Sigmoid colon (tissue), 4 donors: ENCODE results near the gene SKI.

Source experiments
- EP300 ChIP-seq, 4 donors: sonication (generic); formaldehyde crosslinking; IDR thresholded peaks; one replicate each; pipeline ENCODE4 v1.6.1; 2017; ENCODE audit warnings: antibody characterized with exemption in 4 of 4
- POLR2A ChIP-seq, 2 donors: fragments of 450-650 bp; IDR thresholded peaks; one replicate each; pipeline ENCODE4 v1.6.1; 2016; ENCODE audit warnings: antibody characterized with exemption in 2 of 2, mild to moderate bottlenecking in 2 of 2, moderate library complexity in 2 of 2
- POLR2AphosphoS5 ChIP-seq, 4 donors: sonication (generic); formaldehyde crosslinking; IDR thresholded peaks; one replicate each; pipeline ENCODE4 v1.6.1; 2017; ENCODE audit warnings: antibody characterized with exemption in 4 of 4
- TF ChIP-seq, protein P1 (sequence below), 4 experiments: fragments of 450-650 bp in 3 of 4; fragments of 200-600 bp in 1 of 4; IDR thresholded peaks; one replicate each; pipeline ENCODE4 v1.5.1; 2016 to 2019; ENCODE audit warnings: antibody characterized with exemption in 4 of 4, mild to moderate bottlenecking in 3 of 4, moderate library complexity in 2 of 4

DNA sequence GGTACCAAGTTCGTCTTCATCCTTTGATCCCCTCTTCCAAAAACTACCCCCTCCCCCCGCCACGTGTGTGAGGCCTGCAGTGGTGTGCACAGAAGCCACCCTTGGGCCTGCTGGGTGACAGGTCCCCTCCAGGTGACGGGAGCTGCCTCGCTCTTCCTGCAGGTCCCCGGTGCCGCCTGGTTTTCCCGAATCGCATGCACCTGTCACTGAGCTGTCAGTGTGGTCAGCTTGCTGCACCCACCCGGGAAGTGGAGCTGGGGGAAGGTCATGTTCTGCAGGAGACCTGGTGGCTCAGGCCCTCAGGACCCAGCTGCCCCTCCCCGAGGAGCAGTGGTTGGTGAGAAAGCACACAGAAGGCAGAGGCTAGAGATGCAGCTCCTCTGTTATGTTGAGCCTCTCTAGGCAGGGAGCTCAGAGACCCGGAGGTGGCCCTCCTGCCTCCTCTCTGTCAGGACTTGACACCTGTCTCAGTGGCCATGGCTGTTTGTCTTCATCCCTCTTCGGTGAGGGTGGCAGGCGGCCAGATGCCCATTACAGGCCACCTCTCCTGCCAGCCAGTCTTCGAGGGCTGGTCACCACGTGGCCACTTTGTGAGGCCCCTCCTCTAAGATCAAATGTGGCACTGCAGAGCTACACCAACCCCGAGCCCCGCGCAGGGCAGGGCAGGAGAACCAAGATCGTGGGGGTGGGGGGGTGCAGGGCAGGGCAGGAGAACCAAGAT lies 60.9 kb downstream of the SKI start:
- TF ChIP-seq POLR2A (IDR thresholded peaks at IDR 0.05) (no peak), EP300 (IDR thresholded peaks at IDR 0.05) (no peak), POLR2AphosphoS5 (IDR thresholded peaks at IDR 0.05) (no peak)
- TF ChIP-seq, protein P1, sequence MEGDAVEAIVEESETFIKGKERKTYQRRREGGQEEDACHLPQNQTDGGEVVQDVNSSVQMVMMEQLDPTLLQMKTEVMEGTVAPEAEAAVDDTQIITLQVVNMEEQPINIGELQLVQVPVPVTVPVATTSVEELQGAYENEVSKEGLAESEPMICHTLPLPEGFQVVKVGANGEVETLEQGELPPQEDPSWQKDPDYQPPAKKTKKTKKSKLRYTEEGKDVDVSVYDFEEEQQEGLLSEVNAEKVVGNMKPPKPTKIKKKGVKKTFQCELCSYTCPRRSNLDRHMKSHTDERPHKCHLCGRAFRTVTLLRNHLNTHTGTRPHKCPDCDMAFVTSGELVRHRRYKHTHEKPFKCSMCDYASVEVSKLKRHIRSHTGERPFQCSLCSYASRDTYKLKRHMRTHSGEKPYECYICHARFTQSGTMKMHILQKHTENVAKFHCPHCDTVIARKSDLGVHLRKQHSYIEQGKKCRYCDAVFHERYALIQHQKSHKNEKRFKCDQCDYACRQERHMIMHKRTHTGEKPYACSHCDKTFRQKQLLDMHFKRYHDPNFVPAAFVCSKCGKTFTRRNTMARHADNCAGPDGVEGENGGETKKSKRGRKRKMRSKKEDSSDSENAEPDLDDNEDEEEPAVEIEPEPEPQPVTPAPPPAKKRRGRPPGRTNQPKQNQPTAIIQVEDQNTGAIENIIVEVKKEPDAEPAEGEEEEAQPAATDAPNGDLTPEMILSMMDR (IDR thresholded peaks at IDR 0.05): no peak
